Skeletal muscle satellite cell (primary cell): ENCODE results near the gene SRSF10.

Source experiments
- H3K27me3 ChIP-seq: 2 replicates; pipeline ENCODE4 v1.7.0; 2013; ENCODE audit warnings: low read length; ENCODE audit not compliant: control insufficient read depth, insufficient read depth
- H3K36me3 ChIP-seq: 2 replicates; pipeline ENCODE4 v1.7.0; 2013; ENCODE audit warnings: mild to moderate bottlenecking, control low read depth, low read length; ENCODE audit not compliant: insufficient read depth
- H3K4me1 ChIP-seq: 2 replicates; pipeline ENCODE4 v1.7.0; 2013; ENCODE audit warnings: low read length; ENCODE audit not compliant: control insufficient read depth, insufficient read depth
- H3K4me2 ChIP-seq: 2 replicates; pipeline ENCODE4 v1.7.0; 2013; ENCODE audit warnings: mild to moderate bottlenecking, low read length
- H3K4me3 ChIP-seq: 2 replicates; pipeline ENCODE4 v1.7.0; 2013; ENCODE audit warnings: low read length
- H3K9ac ChIP-seq: 2 replicates; pipeline ENCODE4 v1.7.0; 2013; ENCODE audit warnings: mild to moderate bottlenecking, low read depth, low read length, moderate library complexity
- H3K9me3 ChIP-seq: replicated peaks from 2 replicates; pipeline ENCODE4 v1.7.0; 2013; ENCODE audit warnings: mild to moderate bottlenecking, control low read depth, low read length

SRSF10 gene

DNA sequence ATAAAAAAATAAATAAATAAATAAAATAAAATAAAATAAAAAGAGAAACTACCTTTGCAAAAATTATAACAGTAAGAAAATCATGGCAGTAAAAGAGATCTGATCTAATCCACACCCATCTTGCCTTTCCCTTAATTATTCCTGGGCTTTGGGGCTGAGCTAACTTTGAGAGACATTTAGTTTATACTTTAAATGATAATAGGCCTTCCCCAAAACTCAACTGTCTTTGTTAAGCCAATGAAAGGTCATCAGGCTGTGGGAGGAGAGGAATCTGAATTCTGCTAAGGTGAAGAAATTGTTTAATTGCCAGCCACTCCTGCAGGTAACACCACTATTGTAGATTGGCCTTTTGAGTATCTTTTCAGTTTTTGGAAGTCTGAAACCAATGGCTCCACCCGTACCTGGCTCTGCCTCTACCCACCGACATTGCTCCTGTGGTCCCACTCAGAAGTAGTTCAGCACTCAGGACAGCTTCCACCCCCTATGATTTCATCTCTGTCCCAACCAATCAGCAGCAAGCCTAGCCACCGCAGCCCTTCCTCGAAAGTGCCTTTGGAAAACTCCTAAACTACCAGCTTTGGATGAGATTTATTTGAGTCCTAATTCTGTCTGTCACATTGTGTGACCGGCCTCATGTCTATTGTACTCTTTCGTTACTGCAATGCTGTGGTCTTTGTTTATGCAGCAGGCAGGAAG lies 43.5 kb downstream of the SRSF10 start:
- Histone ChIP-seq H3K9me3 (no peaks in the 10 kb centered on the region), H3K4me1 (peaks cover 2% of the 10 kb centered on the region), H3K36me3 (no peaks in the 10 kb centered on the region), H3K27me3 (peaks cover 13% of the 10 kb centered on the region), H3K4me3 (no peak overlapping the region), H3K4me2 (no peak overlapping the region), H3K9ac (no peak overlapping the region)

DNA sequence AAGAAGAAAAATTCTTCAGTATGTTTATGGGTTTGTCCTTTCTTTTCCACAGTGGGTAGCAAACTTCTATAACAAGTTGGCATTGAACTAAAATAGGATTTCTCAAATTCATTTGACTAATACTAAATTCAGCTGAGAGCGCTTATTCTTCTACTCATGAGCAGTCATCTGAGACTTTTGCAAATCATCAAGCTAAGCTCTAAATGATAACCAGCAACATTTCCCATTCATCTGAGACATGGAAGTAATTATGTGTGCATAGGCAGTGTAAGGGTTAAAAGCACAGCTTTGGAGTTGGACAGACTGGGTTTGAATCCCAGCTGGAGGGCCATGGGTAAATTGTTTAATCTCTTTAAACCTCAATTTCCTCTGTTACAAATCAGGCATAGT lies 48.6 kb downstream of the SRSF10 start:
- H3K4me3 ChIP-seq, result peak overlapping the region; percentile 31
- peak overlapping the region; percentile 54 for H3K9ac ChIP-seq

DNA sequence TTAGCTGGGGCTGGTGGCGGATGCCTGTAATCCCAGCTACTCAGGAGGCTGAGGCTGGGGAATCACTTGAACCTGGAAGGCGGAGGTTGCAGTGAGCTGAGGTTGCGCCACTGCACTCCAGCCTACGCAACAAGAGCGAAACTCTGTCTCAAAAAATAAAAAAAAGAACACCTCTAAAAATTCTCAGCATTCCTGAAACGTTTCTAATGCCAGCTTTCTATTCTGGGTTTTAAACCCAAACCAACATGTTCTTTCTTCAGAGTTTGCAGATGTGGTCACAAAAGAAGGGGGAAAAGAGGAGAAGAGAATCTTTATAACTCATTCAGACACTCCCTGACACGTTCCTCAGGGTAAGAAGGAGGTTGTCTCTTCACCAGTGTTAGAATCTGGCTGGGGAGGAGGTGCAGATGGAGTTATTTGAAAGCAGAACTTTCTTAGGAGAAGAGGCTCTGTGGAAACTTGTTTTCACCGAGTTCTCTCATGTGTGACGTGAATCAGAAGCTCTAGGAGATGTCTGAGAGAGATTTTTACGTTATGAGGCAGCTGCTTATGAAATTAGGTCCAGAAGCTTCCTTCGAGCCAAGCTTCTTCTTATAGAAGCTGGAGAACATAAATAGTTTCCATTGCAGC lies 49.2 kb downstream of the SRSF10 start:
- Histone ChIP-seq H3K27me3 (peaks cover 14% of the 10 kb centered on the region), H3K4me1 (peaks cover 9% of the 10 kb centered on the region), H3K4me3 (peak overlapping the region; percentile 31), H3K9me3 (no peaks in the 10 kb centered on the region), H3K36me3 (no peaks in the 10 kb centered on the region), H3K9ac (peak overlapping the region; percentile 54), H3K4me2 (peak overlapping the region; percentile 73)

More for the DNA sequence above, 48.6 kb downstream of the SRSF10 start:
- Histone ChIP-seq H3K36me3 (no peaks in the 10 kb centered on the region), H3K4me1 (peaks cover 9% of the 10 kb centered on the region), H3K27me3 (peaks cover 14% of the 10 kb centered on the region), H3K9me3 (no peaks in the 10 kb centered on the region), H3K4me2 (peak overlapping the region; percentile 73)

DNA sequence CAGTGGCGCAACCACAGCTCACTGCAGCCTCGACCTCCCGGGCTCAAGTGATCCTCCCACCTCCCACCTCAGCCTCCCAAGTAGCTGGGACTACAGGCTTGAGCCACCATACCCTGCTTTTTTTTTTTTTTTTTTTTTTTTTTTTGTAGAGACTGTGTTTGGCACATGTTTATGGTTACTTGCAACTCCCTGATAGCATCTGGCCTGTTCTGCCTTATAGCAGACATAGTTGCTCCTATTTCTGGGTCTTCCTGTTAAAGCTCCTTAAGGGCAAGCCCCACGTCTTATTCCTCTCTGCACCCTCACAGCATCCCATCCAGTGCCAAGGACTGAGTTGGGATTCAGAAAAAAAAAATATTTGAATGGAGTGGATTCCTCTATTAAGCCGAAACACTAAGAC lies 49.9 kb downstream of the SRSF10 start:
- Histone ChIP-seq H3K4me3 (no peak overlapping the region), H3K9me3 (no peaks in the 10 kb centered on the region), H3K9ac (no peak overlapping the region), H3K4me1 (peaks cover 9% of the 10 kb centered on the region), H3K27me3 (peaks cover 14% of the 10 kb centered on the region), H3K4me2 (no peak overlapping the region), H3K36me3 (no peaks in the 10 kb centered on the region)

DNA sequence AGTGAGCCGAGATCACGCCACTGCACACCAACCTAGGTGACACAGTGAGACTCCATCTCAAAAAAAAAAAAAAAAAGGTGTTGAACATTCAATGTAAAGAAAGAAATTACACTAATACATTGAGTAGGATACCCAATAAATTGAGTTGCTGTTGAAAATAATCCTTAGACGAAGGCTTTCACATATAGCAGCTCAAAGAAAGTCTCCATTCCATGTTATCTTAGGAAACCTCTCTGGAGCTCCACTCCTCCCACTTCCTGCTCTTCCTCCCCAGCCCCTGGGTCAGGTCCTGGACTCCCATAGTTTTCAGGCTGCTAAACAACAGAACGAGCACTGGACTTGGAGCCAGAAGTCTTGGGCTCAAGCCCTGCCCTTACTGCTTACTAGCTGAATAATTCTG lies 51.3 kb downstream of the SRSF10 start:
- Histone ChIP-seq H3K9me3 (no peaks in the 10 kb centered on the region), H3K4me1 (peaks cover 9% of the 10 kb centered on the region), H3K4me2 (no peak overlapping the region), H3K4me3 (no peak overlapping the region), H3K36me3 (no peaks in the 10 kb centered on the region), H3K27me3 (peaks cover 15% of the 10 kb centered on the region), H3K9ac (no peak overlapping the region)

DNA sequence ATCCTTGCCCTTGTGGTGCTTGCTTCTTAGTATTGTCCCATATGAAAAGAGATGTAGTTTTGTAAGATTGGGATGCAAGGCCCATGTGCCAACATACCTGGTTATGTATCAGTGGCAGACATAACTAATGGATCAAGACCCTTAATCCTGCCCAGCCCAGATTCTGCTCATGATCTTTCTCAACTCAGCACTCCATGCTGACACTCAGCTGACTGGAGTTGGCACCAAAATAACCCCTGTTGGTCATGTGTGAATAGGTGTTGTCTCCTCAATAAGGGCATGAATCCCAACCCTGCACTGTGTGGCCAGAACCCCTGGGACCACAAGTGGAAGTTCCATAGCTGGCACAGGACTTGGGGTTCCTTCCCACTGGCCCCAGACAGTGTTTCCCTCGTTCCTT lies 53.0 kb downstream of the SRSF10 start:
- no peak overlapping the region for H3K4me2 ChIP-seq
- H3K36me3 ChIP-seq, result no peaks in the 10 kb centered on the region
- no peak overlapping the region for H3K9ac ChIP-seq
- peaks cover 11% of the 10 kb centered on the region for H3K27me3 ChIP-seq
- no peak overlapping the region for H3K4me3 ChIP-seq
- peaks cover 9% of the 10 kb centered on the region for H3K4me1 ChIP-seq
- H3K9me3 ChIP-seq, result no peaks in the 10 kb centered on the region

DNA sequence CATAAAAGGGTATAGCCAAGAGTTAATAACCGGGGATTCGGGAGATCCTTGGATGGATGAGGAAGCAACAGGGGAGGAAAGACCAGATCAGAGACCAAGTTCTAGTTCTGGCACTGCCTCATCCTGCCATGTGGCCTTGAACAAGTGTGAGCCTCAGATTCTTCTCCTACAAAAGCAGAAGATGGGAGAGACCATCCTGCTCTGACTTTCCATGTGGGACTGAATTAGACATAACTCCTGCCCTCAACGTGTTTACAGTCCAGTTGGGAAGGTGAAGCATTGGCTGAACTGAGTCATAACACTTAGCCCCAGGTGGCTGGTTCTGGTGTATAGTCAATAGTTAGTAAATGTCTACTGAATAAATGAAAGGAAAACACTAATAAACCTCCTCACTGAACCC lies 54.8 kb downstream of the SRSF10 start:
- Histone ChIP-seq H3K4me2 (no peak overlapping the region), H3K9ac (no peak overlapping the region), H3K4me3 (no peak overlapping the region), H3K27me3 (peaks cover 11% of the 10 kb centered on the region), H3K4me1 (peaks cover under 1% of the 10 kb centered on the region), H3K9me3 (no peaks in the 10 kb centered on the region), H3K36me3 (no peaks in the 10 kb centered on the region)

DNA sequence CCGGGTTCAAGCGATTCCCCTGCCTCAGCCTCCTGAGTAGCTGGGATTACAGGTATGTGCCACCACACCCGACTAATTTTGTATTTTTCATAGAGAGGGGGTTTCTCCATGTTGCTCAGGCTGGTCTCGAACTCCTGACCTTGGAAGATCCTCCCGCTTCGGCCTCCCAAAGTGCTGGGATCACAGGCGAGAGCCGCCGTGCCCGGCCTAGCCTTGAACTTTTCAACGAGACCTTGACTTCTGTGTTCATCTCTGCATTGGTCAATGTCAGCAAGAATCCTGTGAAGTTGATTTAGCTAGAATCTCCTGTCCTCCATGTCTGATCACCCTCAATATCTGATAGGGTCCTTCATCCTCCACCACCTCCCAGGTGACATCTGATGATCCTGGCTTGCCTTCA lies 55.5 kb downstream of the SRSF10 start:
- Histone ChIP-seq H3K36me3 (no peaks in the 10 kb centered on the region), H3K4me1 (peaks cover 5% of the 10 kb centered on the region), H3K9ac (no peak overlapping the region), H3K27me3 (peaks cover 11% of the 10 kb centered on the region), H3K4me3 (no peak overlapping the region), H3K4me2 (no peak overlapping the region), H3K9me3 (no peaks in the 10 kb centered on the region)

DNA sequence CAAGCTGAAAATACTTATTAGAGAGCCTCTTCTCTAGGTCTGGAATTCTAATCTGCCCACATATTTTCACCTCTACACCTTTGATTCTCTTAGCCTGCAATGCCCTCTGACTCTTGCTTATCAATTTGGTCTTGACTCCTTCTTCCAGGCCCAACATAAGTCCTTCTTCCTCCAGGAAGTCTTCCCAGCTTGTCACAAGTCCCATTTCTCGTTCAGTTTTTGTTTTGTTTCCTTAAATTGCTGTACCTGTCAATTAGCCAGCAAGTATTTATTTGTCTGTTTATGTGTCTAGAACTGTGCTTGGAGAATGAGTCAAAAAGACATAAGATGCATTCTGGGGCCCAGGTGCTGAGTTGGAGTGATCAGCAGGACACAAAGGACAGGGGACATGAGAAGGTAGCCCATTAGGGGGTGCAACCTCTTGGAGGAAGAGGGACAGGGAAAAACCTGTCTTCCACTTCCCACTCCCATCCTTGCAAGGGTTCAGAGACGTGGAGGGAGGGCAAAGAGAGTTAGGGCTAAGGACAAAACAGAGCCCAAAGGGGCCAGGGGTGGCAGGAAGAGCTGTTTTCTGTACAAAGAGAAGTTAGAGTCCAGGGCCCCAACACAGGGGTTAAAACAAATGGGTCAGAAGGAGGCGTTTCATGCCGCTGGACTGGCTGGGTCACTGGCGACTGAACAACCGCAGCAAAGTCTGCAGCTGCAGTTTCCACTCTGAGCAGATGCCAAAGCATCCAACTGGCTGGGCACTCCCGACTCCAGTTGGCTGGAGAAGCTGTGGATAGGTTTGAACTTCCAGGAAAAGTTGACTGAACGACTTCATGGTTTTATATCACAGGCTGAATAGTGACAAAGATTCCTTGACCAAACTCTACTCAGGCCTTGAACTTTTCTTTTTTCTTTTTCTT lies 56.3 kb downstream of the SRSF10 start:
- Histone ChIP-seq H3K4me1 (peaks cover 5% of the 10 kb centered on the region), H3K4me3 (no peak overlapping the region), H3K27me3 (peaks cover 11% of the 10 kb centered on the region), H3K9ac (no peak overlapping the region), H3K9me3 (no peaks in the 10 kb centered on the region), H3K36me3 (no peaks in the 10 kb centered on the region), H3K4me2 (no peak overlapping the region)

DNA sequence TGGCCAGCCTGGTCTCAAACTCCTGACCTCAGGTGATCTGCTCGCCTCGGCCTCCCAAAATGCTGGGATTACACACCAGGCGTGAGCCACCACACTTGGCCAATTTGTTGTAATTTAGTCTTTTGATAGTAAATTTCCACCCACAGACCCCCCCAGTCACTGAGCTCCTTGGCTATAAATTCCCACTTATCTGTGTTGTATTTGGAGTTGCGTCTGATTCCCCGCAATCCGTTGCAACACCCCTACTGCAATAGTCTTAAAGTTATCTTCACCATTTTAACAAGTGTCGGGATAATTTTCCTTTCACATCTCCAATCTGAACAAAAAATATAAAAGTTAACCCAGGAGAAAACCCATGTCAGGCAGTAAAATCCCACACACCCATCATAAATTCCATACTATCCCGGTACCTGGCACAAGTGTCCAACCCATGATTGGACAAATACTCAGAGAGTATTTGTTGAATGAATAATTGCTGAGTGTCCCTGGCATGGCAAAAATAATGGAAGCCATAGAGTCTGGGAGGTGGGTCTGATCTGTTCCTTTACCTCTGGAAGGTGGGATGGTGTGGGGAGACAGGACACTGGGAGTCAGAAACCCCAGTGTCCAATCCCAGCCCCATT lies 57.7 kb downstream of the SRSF10 start:
- no peak overlapping the region for H3K9ac ChIP-seq
- H3K4me1 ChIP-seq, result peaks cover 5% of the 10 kb centered on the region
- no peaks in the 10 kb centered on the region for H3K36me3 ChIP-seq
- peaks cover 8% of the 10 kb centered on the region for H3K27me3 ChIP-seq
- no peak overlapping the region for H3K4me2 ChIP-seq
- H3K4me3 ChIP-seq, result no peak overlapping the region
- H3K9me3 ChIP-seq, result no peaks in the 10 kb centered on the region
